Smooth muscle cell (in vitro differentiated cells): Measurements from ENCODE around the gene EPX. TPM values are rescaled to one million over a fixed set of nuclear protein-coding genes. Genes with fewer than 3 reads are reported as not detected.

ENCODE experiments used
- DNase-seq: peaks from one replicate; lab custom pipeline; 2025; ENCODE audit not compliant: unreplicated experiment; lab: John Stamatoyannopoulos, UW
- H2AFZ ChIP-seq: fragments of 200-600 bp; sonication (generic); 2 replicates; pipeline ENCODE4 v1.6.0; 2016; ENCODE audit warnings: antibody characterized with exemption, low read depth, mild to moderate bottlenecking
- H3F3A ChIP-seq: fragments of 200-600 bp; sonication (generic); 2 replicates; pipeline ENCODE4 v1.6.0; 2017; ENCODE audit warnings: antibody characterized with exemption, low read depth
- H3K27ac ChIP-seq: fragments of 200-600 bp; sonication (generic); 2 replicates; pipeline ENCODE4 v1.5.1; 2016; ENCODE audit warnings: low read depth, mild to moderate bottlenecking
- H3K27me3 ChIP-seq: fragments of 200-600 bp; sonication (generic); 2 replicates; pipeline ENCODE4 v1.6.1; 2016; ENCODE audit warnings: low read depth, mild to moderate bottlenecking
- H3K36me3 ChIP-seq: fragments of 200-600 bp; sonication (generic); 2 replicates; pipeline ENCODE4 v1.5.1; 2016; ENCODE audit warnings: low read depth
- H3K4me1 ChIP-seq: fragments of 200-600 bp; sonication (generic); 2 replicates; pipeline ENCODE4 v1.5.1; 2016; ENCODE audit warnings: low read depth
- H3K4me2 ChIP-seq: fragments of 200-600 bp; sonication (generic); 2 replicates; pipeline ENCODE4 v1.6.0; 2016; ENCODE audit warnings: mild to moderate bottlenecking
- H3K4me3 ChIP-seq: fragments of 200-600 bp; sonication (generic); 2 replicates; pipeline ENCODE4 v1.5.1; 2016; ENCODE audit warnings: mild to moderate bottlenecking
- H3K79me2 ChIP-seq: fragments of 200-600 bp; sonication (generic); 2 replicates; pipeline ENCODE4 v1.6.0; 2016; ENCODE audit warnings: low read depth, mild to moderate bottlenecking
- H3K9ac ChIP-seq: fragments of 200-600 bp; sonication (generic); 2 replicates; pipeline ENCODE4 v1.6.0; 2016; ENCODE audit warnings: low read depth
- H3K9me3 ChIP-seq: fragments of 200-600 bp; sonication (generic); replicated peaks from 2 replicates; pipeline ENCODE4 v1.5.1; 2016; ENCODE audit warnings: low read depth
- H4K20me1 ChIP-seq: fragments of 200-600 bp; sonication (generic); 2 replicates; pipeline ENCODE4 v1.6.0; 2016; ENCODE audit warnings: low read depth
- WGBS: methylation state at CpG from one replicate; pipeline ENCODE4 v1.1.7; 2016; ENCODE audit warnings: low lambda C conversion rate; 5-methylcytosine and 5-hydroxymethylcytosine counted together
- polyA plus RNA-seq: library from polyadenylated mRNA; unstranded; fragments of >200 nt; fragmentation: Nextera tagmentation; extraction: Ambion mirVana; gene quantifications from 2 replicates; pipeline ENCODE4 v1.2.1, GENCODE V29; 2016
- total RNA-seq: library from RNA; depleted of rRNA; stranded (reverse); fragments of >200 nt; gene quantifications from 2 replicates; pipeline ENCODE4 v1.2.3, GENCODE V29; 2014
- TF ChIP-seq, protein P1 (sequence below): fragments of 200-600 bp; sonication (generic); IDR thresholded peaks from 2 replicates; pipeline ENCODE4 v1.5.1; 2017; ENCODE audit warnings: borderline replicate concordance, mild to moderate bottlenecking, antibody characterized with exemption; ENCODE audit not compliant: insufficient read depth, poor library complexity, severe bottlenecking

The EPX gene
- total and polyA plus RNA-seq, 2 experiments from 2014 or later, result not detected

DNA sequence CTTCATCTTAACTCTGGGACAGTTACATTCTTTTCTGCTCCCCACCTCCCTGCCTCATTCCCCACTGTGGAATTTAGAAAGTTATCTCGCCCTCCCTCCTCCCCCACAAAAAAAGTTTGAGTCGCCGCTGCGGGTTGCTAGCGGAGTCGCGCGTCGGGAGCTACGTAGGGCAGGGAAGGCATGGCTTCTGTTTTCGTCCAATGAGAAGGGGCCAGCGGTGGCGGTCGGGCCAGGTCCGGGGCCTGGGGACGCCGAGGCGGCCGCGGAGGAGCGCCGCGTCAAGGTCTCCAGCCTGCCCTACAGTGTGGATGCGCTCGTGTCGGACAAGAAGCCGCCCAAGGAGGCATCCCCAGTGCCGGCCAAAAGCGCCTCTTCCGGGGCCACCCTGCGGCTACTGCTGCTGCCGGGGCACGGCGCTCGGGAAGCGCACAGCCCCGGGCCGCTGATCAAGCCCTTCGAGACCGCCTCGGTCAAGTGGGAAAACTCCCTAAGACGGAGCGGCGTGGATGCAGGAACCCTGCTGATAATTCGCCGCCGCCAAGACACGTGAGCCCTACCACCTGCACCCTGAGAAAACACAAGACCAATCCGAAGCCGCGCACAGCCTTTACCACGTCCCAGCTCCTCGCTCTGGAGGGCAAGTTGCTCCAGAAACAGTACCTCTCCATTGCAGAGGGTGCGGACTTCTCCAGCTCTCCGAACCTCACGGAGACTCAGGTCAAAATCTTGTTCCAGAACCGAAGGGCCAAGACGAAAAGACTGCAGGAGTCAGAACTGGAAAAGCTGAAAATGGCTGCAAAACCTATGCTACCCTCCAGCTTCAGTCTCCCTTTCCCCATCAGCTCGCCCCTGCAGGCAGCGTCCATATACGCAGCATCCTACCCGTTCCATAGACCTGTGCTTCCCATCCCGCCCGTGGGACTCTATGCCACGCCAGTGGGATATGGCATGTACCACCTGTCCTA is 35.4 kb upstream of the EPX start:
- H3K36me3 ChIP-seq, result no peaks in the 10 kb centered on the region
- no peaks in the 10 kb centered on the region for H3K9me3 ChIP-seq
- H3K9ac ChIP-seq, result no peak overlapping the region
- H3F3A ChIP-seq, result no peaks in the 10 kb centered on the region
- peak overlapping the region; percentile 66 for H2AFZ ChIP-seq
- peak overlapping the region; percentile 87 for H3K4me2 ChIP-seq
- peak overlapping the region; percentile 46 for H3K4me3 ChIP-seq
- H3K79me2 ChIP-seq, result no peaks in the 10 kb centered on the region
- H4K20me1 ChIP-seq, result no peaks in the 10 kb centered on the region
- H3K27ac ChIP-seq, result no peak overlapping the region
- peaks cover 98% of the 10 kb centered on the region for H3K27me3 ChIP-seq
- 3% methylated on average over 58 of the region's 65 CpGs for WGBS
- no peaks in the 10 kb centered on the region for H3K4me1 ChIP-seq
- no peak for DNase-seq
- TF ChIP-seq, protein P1, sequence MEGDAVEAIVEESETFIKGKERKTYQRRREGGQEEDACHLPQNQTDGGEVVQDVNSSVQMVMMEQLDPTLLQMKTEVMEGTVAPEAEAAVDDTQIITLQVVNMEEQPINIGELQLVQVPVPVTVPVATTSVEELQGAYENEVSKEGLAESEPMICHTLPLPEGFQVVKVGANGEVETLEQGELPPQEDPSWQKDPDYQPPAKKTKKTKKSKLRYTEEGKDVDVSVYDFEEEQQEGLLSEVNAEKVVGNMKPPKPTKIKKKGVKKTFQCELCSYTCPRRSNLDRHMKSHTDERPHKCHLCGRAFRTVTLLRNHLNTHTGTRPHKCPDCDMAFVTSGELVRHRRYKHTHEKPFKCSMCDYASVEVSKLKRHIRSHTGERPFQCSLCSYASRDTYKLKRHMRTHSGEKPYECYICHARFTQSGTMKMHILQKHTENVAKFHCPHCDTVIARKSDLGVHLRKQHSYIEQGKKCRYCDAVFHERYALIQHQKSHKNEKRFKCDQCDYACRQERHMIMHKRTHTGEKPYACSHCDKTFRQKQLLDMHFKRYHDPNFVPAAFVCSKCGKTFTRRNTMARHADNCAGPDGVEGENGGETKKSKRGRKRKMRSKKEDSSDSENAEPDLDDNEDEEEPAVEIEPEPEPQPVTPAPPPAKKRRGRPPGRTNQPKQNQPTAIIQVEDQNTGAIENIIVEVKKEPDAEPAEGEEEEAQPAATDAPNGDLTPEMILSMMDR, result no peak

DNA sequence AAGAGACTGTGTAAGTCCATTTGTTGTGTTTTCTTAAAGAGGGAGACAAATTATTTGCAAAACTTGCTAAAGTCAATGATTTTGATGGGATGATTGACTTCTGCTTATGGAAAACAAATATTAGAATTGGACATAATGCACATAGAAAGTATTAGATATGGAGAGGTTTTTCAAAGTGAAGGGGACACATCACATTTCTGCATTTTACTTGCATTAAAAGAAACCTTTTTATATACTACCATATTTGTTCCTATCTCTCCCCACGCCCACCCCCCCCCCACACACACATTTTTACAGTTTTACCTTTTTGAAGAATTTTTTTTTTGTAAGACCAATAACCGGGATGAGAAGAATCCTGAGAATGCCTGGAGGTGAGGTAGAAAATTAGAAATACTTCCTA is 34.3 kb upstream of the EPX start:
- H3F3A ChIP-seq, result no peaks in the 10 kb centered on the region
- no peak overlapping the region for H3K27ac ChIP-seq
- no peak for DNase-seq
- no peak overlapping the region for H3K4me2 ChIP-seq
- H3K4me1 ChIP-seq, result no peaks in the 10 kb centered on the region
- H3K9me3 ChIP-seq, result no peaks in the 10 kb centered on the region
- TF ChIP-seq, protein P1, result no peak
- H2AFZ ChIP-seq, result no peak overlapping the region
- no peaks in the 10 kb centered on the region for H3K36me3 ChIP-seq
- no peak overlapping the region for H3K4me3 ChIP-seq
- H4K20me1 ChIP-seq, result no peaks in the 10 kb centered on the region
- H3K79me2 ChIP-seq, result no peaks in the 10 kb centered on the region
- 80% methylated on average over 2 of the region's 2 CpGs for WGBS
- peaks cover 100% of the 10 kb centered on the region for H3K27me3 ChIP-seq
- H3K9ac ChIP-seq, result no peak overlapping the region

DNA sequence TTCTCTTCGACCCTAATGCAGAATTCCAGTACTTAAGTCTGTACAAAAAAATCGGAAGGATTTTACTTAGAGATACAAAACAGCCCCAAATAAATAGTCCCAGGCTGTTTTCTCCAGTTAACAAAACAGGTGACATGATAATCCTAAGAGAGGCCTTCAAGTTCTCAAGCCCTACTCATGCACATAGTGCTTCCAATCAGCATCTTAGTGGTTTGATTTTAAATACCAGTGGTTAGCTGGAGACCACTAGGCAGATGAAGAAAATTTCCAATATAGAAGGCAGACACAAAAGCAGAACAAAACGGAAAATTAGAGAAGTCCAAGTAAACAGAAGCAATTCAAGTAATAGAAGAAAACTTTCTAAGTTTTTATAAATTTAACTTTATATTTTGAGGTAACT is 31.0 kb upstream of the EPX start:
- no peak overlapping the region for H3K27ac ChIP-seq
- DNase-seq, result no peak
- TF ChIP-seq, protein P1, result no peak
- peaks cover 85% of the 10 kb centered on the region for H3K27me3 ChIP-seq
- no peak overlapping the region for H2AFZ ChIP-seq
- 81% methylated on average over 3 of the region's 3 CpGs for WGBS
- H3K9ac ChIP-seq, result no peak overlapping the region
- H3K36me3 ChIP-seq, result no peaks in the 10 kb centered on the region
- no peak overlapping the region for H3K4me3 ChIP-seq
- H3K9me3 ChIP-seq, result no peaks in the 10 kb centered on the region
- H3F3A ChIP-seq, result no peaks in the 10 kb centered on the region
- no peaks in the 10 kb centered on the region for H4K20me1 ChIP-seq
- H3K79me2 ChIP-seq, result no peaks in the 10 kb centered on the region
- H3K4me2 ChIP-seq, result no peak overlapping the region
- H3K4me1 ChIP-seq, result no peaks in the 10 kb centered on the region
